ENCODE results near the gene KMT5C.

The KMT5C gene

DNA sequence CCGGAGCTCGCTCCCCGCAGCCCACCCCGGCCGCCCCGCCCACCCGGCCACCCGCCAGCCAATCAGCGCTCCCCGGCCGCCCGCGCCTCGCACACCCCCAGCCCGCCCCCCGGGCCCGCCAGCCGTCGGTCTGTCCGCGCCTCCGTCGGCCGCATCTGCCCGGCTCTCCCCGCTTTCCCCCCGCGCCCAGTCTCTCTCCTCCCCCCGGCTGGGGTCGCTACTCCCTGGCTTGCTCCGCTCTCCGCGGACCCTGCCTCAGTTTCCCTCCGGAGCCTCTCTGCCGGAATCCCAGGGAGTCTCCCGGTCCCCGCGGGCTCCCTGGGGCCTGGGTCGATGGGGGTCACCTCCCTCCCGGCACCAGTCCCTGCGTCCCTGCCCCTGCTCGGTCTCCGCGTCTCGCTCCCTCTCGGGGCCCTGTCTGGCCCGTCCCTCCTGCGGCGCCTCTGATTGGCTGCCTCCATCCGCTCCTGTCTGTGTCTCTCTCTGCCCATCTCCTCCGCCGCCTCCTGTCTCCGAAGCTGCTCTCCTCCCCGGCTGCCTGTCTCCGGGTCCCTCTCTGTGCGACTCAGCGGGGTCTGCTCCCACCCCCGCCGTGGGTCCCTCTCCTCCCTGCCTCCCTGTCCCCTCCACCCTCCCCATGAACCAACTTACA lies 30.1 kb downstream of the KMT5C start:
- no peak for DNase-seq

DNA sequence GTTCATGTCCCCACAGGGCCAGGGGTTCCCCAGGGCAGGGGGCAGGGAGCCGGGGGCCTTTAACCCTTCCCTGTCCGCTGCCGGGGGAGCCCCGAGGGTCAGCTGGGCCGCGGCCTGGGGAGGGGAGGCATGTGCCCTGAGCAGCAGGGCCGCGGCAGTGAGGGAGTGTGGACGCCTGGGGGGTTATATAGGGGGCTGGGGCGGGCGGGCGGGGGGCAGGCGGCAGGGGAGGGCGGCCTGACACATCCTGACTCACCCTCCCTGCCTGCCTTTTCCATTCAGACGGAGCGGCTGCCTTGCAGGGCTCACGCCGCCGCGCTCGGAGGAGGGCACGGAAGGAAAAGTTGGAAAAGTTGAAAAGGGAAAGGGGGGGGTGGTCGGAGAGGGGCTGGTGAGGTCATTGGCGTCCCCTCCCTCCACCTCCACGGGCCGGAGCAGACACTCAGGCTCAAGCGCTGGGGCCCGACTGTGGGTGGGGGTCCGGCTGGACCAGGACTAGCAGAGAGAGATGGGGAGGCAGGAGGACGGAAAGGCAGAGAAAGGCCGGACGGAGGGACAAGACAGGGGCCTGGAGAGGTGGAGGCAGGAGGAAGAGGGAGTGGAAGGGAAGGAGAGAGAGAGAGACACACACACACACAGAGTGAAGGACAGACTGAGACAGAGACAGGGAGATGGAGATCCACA lies 30.8 kb downstream of the KMT5C start, which contains the start of gene IL11:
TSS of gene IL11 (minus strand) at position 159 of the 684 bp plus-strand sequence. CDS start at position 6, 153 bp downstream.
- no peak for DNase-seq

GRCh38 chr19:55372316-55373081 lies 32.8 kb downstream of the KMT5C start:
- DNase-seq: no peak

DNA sequence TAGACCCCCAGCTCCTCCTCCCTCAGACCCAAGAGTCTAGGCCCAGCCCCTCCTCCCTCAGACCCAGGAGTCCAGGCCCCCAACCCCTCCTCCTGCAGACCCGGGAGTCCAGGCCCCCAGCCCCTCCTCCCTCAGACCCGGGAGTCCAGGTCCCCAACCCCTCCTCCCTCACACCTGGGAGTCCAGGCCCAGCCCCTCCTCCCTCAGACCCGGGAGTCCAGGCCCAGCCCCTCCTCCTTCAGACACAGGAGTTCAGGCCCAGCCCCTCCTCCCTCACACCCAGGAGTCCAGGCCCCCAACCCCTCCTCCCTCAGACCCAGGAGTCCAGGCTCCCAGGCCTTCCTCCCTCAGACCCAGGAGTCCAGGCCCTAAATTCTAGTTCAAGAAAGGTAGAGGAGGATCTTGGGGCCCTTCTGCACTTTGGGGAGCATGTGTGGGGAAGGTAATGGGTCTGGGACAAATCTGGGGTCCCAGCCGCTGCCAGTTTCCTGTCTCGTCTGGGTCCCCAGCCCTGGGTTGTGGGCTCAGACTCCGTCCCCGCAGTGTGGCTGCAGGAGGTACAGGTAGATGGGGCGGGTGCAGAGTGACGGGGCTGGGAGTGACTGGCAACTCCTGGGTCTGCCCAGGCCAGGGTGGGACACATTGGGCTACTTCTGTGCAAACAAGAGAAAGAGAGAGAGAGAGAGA lies 33.8 kb downstream of the KMT5C start:
- DNase-seq: no peak

DNA sequence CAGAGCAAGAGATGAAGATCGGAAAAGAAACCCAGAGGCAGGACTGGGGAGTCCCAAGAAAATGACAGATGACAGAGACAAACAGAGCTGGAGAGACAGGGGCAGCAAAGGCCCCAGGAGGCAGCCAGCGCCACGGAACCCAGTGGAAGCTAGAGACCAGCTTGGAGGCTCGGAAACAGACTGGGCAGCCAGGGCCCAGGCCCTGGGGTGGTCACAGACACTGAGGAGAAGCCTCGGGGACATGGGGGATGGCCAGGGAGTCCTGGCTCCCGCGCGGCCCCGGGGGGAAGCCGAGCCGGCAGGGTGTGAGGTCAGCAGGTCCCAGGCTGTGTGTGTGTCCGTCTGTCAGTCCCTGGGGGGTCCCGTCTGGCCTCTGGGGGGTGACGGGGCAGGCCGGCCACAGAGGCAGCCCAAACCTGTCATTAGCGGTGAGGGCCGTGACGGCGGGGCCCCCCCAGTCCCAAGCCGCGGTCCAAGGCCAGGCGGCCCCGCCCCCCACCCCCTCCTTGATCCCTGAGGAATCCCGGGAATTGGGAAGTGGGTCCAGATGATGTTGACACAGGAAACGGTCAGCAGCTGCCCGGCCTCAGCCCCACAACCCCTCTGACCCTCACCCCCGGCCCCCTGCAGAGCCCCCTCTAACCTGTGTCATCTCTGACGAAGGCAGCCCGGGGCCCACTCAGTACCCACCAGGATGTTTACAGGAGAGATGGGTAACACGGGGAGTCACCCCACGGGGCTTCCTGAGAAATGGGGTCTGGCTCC lies 34.5 kb downstream of the KMT5C start:
- no peak for DNase-seq

DNA sequence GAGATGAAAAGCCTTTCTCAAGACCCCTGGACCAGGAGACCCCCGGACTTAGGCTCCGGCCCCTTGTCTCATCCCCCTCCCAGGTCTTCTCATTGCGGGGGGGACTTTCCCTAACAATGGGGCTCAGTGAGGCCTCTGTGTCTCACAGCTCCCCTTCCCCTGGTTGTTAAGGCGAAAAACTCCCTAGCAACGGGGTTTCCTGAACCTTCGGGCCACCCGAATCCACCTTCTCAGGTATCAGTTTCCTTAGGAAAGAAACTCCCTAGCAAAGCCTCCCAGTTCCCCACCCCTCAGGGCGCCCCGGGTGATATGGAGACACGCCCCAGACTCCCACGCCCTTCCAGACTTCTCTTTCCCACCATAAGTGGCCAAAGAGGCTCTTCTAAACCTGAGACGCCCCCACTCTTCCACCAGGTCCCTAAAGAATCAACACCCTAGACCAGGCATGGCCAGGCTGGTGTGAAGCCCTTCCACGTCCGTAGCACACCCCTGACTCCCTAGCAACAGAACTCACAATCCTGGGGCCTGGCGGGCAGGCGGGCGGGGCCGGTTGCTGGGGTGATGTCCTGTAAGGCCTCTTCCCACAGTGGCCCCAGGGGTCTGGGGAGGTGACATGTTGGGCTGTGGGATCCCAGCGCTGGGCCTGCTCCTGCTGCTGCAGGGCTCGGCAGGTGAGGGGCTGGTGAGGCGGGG lies 36.7 kb downstream of the KMT5C start, which contains the start of gene TMEM190:
TSS of gene TMEM190 (plus strand) at position 586 of the 693 bp plus-strand sequence. CDS start at position 614, 28 bp downstream.
- no peak for DNase-seq

GRCh38 chr19:55377356-55378131 lies 37.9 kb downstream of the KMT5C start:
- DNase-seq: no peak

DNA sequence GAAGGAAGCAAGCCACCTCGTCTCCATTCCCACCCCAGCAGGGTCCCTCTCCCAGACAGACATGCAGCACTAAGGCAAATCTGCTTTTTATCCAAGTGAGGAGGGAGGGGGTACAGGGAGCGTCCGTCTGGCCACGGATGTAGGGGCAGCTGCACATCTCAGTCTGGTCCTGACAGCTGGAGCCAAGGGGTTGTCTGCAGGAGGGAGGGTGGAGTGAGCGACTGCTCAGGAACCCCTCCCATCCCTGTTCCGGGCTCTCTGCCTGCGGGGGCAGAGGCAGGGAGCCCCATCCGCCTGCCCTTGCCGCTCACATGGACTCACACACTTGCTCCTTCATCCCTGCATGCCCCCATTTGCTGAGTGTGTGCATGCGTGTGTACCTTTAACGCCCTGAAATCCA lies 39.5 kb downstream of the KMT5C start:
- no peak for DNase-seq

DNA sequence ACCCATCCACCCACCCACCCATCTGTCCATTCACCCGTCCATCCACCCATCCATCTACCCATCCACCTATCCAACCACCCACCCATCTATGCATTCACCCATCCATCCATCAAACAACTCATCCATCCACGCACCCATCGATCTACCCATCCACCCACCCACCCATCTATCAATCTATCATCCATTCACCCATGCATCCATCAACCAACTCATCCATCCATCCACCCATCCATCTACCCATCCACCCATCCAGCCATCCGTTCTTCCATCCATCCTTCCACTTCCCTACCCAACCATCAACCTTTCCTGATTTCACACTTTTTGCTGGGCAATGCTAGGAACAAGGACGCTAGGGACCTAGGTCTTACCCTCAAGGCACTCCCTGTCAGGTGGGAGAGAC lies 42.3 kb downstream of the KMT5C start:
- no peak for DNase-seq

GRCh38 chr19:55382522-55383054 lies 42.9 kb downstream of the KMT5C start:
- no peak for DNase-seq

- DNase-seq: no peak
These were observed 43.8 kb downstream of the KMT5C start for GRCh38 chr19:55383279-55384130.

GRCh38 chr19:55384131-55384919 lies 44.6 kb downstream of the KMT5C start, which contains the start of gene TMEM238:
Gene TMEM238 (minus strand): TSS chr19:55384292. CDS start chr19:55384259, 33 bp downstream.
- DNase-seq: no peak

DNA sequence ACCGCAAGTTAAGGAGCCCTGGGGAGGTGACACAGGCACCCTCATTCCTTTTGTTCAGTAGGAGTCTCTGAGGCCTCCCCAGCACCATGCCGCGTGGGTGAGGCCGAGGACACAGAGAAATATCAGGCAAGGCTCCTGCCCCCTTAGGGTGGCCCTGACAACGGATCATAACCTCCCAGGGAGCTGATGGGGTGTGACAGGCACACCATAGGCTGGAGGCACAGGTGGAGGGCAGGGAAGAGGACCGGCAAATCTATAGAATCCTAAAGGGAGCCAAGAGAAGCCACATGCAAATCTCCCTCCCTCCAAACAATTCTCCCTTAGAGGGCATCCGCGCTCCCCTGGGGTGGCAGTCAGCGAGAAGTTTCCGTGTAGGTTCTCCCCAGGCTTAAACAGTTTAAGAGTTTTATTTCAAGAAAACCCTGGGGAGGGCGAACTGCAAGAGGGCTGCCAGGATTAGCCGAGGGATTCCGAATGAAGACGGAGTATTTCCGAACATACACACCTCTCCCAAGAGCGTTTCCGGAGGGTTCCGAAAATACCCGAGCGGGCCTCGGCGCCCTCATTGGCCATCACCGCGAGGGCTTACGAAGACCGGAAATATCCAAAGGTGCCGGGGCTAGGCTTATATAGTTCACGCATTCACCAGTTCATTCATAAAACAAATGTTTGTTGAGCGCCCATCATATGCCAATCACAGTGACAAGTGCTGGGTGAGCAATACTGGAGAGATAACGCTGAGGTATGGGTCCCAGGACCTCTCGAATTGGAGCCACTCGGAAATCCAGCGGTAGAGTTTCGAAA lies 45.4 kb downstream of the KMT5C start:
- peak; percentile 97 for DNase-seq

DNA sequence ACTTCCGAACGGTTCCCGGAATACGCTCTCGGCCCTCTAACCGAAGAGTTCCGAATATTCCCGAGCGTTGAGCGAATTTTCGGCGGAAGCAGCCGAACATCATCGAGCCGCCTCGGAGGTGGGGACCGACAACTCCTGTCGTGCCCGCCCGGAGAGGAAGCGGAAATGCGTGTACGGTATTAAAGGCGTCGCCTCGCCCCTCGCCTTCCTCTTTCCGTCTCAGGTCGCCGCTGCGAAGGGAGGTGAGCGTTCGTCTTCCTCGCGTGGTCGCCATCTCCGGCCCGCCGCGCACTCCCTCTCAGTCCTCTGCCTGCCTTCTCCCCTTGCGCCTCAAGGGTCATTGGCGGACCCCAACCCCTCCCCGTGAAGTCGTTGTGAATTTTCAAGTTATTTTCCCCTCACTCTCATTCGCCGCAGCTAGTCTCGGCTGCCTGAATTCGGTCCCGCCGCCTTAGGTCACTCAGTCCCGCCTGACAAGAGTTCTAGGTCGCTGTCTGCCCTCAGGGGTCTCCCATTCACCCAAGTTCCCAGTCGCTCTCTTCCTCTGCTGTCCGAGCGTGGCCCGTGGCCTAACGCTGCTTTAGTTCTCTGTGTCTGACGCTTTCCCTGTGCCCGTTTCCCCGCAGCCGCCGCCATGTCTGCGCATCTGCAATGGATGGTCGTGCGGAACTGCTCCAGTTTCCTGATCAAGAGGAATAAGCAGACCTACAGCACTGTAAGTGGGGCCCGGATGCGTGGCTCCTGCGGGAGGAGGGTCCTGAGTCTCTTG lies 46.2 kb downstream of the KMT5C start, which contains the start of gene RPL28:
TSS of gene RPL28 (plus strand) at position 209 of the 769 bp plus-strand sequence. CDS start at position 635, 426 bp downstream.
- peak; percentile 97 for DNase-seq

DNA sequence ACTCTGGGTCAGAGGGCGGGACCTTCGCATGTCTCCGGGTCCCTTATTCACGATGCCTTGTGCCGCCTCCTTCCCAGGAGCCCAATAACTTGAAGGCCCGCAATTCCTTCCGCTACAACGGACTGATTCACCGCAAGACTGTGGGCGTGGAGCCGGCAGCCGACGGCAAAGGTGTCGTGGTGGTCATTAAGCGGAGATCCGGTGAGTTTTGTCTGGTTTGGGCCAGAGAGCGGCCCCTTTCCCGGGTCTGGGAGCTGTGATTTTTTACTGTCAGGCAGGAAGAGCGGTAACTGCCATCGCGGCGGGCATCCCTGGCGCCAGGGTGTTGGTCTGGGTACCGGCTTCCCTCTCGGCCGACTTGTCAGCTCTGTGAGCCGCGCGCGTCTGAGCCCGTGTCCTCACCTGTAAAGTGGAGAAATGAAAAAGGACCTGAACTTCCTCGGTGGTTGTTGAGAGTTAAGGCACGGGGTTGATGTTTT lies 46.9 kb downstream of the KMT5C start:
- no peak for DNase-seq

DNA sequence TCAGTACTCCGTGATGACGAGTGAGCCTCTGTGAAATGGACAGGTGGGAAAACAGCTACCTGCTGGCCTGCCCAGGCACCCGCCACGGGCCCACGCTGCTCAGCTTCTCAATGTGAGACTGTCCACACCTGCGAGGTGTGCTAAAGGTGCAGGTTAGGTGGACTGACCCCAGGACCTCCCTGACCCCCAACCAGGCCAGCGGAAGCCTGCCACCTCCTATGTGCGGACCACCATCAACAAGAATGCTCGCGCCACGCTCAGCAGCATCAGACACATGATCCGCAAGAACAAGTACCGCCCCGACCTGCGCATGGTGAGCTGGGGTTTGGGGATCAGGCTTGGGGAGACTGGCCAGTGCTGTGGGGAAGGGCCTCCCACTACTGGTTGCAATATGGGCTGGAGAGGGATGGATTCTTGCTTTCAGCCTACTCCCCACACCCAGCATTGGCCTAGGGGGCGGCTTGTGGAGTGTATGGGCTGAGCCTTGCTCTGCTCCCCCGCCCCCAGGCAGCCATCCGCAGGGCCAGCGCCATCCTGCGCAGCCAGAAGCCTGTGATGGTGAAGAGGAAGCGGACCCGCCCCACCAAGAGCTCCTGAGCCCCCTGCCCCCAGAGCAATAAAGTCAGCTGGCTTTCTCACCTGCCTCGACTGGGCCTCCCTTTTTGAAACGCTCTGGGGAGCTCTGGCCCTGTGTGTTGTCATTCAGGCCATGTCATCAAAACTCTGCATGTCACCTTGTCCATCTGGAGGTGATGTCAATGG lies 48.2 kb downstream of the KMT5C start:
- DNase-seq: no peak
